SK-N-SH treated with all-trans-retinoic acid at 6 μM for 48 hours (cell line): Measurements from ENCODE around the gene PCID2.

Experiments used
- ATAC-seq: fragments of 200-7000 bp; cut with Tn5 transposase; 3 replicates; pipeline ENCODE4 v1.9.1; 2020; ENCODE audit warnings: mild to moderate bottlenecking, moderate library complexity
- ARNTL ChIP-seq: fragments of 450-650 bp; formaldehyde crosslinking; IDR thresholded peaks from 2 replicates; pipeline ENCODE4 v1.5.0; 2020; ENCODE audit warnings: low read depth, mild to moderate bottlenecking, moderate library complexity, borderline replicate concordance
- CREB5 ChIP-seq: fragments of 250-450 bp; sonication (Bioruptor Pico); IDR thresholded peaks from 2 replicates; pipeline ENCODE4 v1.5.1; 2020; ENCODE audit warnings: low read depth, mild to moderate bottlenecking, moderate library complexity
- CSRNP3 ChIP-seq: fragments of 250-450 bp; sonication (Bioruptor Pico); IDR thresholded peaks from 2 replicates; pipeline ENCODE4 v1.5.1; 2021; ENCODE audit warnings: mild to moderate bottlenecking, moderate library complexity
- ESRRG ChIP-seq: fragments of 250-450 bp; sonication (Bioruptor Pico); IDR thresholded peaks from 2 replicates; pipeline ENCODE4 v1.6.1; 2021; ENCODE audit warnings: mild to moderate bottlenecking
- ISL1 ChIP-seq: fragments of 250-450 bp; sonication (Bioruptor Pico); IDR thresholded peaks from 2 replicates; pipeline ENCODE4 v2.1.2; 2022; ENCODE audit warnings: mild to moderate bottlenecking, moderate library complexity
- OSR1 ChIP-seq: fragments of 250-450 bp; sonication (Bioruptor Pico); IDR thresholded peaks from 2 replicates; pipeline ENCODE4 v1.8.0; 2022; ENCODE audit warnings: moderate library complexity, mild to moderate bottlenecking, inconsistent platforms
- PATZ1 ChIP-seq: fragments of 250-450 bp; sonication (Bioruptor Pico); IDR thresholded peaks from 2 replicates; pipeline ENCODE4 v1.8.0; 2020; ENCODE audit warnings: mild to moderate bottlenecking, moderate library complexity, borderline replicate concordance
- POU6F1 ChIP-seq: fragments of 250-450 bp; sonication (Bioruptor Pico); IDR thresholded peaks from 2 replicates; pipeline ENCODE4 v1.8.0; 2021; ENCODE audit warnings: low read depth, mild to moderate bottlenecking, moderate library complexity, borderline replicate concordance
- PPARA ChIP-seq: fragments of 250-450 bp; sonication (Bioruptor Pico); IDR thresholded peaks from 2 replicates; pipeline ENCODE4 v1.5.0; 2020; ENCODE audit warnings: mild to moderate bottlenecking, borderline replicate concordance
- TCF4 ChIP-seq: fragments of 250-450 bp; sonication (Bioruptor Pico); IDR thresholded peaks from 2 replicates; pipeline ENCODE4 v1.8.0; 2021; ENCODE audit warnings: mild to moderate bottlenecking, moderate library complexity, borderline replicate concordance
- TOX ChIP-seq: fragments of 250-450 bp; sonication (Bioruptor Pico); IDR thresholded peaks from 2 replicates; pipeline ENCODE4 v1.8.0; 2021; ENCODE audit warnings: mild to moderate bottlenecking, moderate library complexity, borderline replicate concordance
- TSHZ2 ChIP-seq: fragments of 250-450 bp; sonication (Bioruptor Pico); IDR thresholded peaks from 2 replicates; pipeline ENCODE4 v1.5.0; 2020; ENCODE audit warnings: mild to moderate bottlenecking, moderate library complexity
- ZC3H10 ChIP-seq: fragments of 250-450 bp; sonication (Bioruptor Pico); IDR thresholded peaks from 2 replicates; pipeline ENCODE4 v1.5.1; 2021; ENCODE audit warnings: mild to moderate bottlenecking, moderate library complexity
- ZFP3 ChIP-seq: fragments of 250-450 bp; sonication (Bioruptor Pico); IDR thresholded peaks from 2 replicates; pipeline ENCODE4 v1.5.0; 2020; ENCODE audit warnings: mild to moderate bottlenecking, moderate library complexity
- ZFP30 ChIP-seq: fragments of 450-650 bp; formaldehyde crosslinking; IDR thresholded peaks from 2 replicates; pipeline ENCODE4 v1.5.0; 2022; ENCODE audit warnings: mild to moderate bottlenecking, moderate library complexity
- ZNF8 ChIP-seq: fragments of 450-650 bp; formaldehyde crosslinking; IDR thresholded peaks from 2 replicates; pipeline ENCODE4 v1.5.0; 2020; ENCODE audit warnings: mild to moderate bottlenecking, moderate library complexity

The PCID2 gene

GRCh38 chr13:113145911-113146598 lies 62.4 kb downstream of the PCID2 start:
- TF ChIP-seq CSRNP3 (CRISPR knock-in tag) (no peak), ZNF8 (CRISPR knock-in tag) (no peak), ZC3H10 (no peak), ZFP30 (CRISPR knock-in tag) (no peak), ZFP3 (CRISPR knock-in tag) (no peak), PPARA (CRISPR knock-in tag) (no peak), ESRRG (CRISPR knock-in tag) (no peak), TCF4 (CRISPR knock-in tag) (no peak)
- ATAC-seq: no peak

GRCh38 chr13:113145496-113145895 lies 63.0 kb downstream of the PCID2 start:
- no peak for TF ChIP-seq PATZ1 (CRISPR knock-in tag)
- no peak for TF ChIP-seq TOX
- TF ChIP-seq, all 23 proteins: peak for 0
- no peak for ATAC-seq

- no peak for ATAC-seq
- TF ChIP-seq ARNTL (CRISPR knock-in tag) (no peak), TOX (no peak), OSR1 (CRISPR knock-in tag) (no peak), PATZ1 (CRISPR knock-in tag) (no peak), TCF4 (CRISPR knock-in tag) (no peak), ISL1 (CRISPR knock-in tag) (no peak), ZC3H10 (no peak), ZFP30 (CRISPR knock-in tag) (no peak), ZNF8 (CRISPR knock-in tag) (no peak), ESRRG (CRISPR knock-in tag) (no peak), ZFP3 (CRISPR knock-in tag) (no peak), TSHZ2 (CRISPR knock-in tag) (no peak), POU6F1 (CRISPR knock-in tag) (no peak), CREB5 (CRISPR knock-in tag) (no peak)
- TF ChIP-seq, all 23 proteins: peak for 0
Measured at GRCh38 chr13:113144255-113144629, 64.2 kb downstream of the PCID2 start.
